Prostate gland (tissue), 2 donors: ENCODE measurements around the gene ERC2.

Source experiments
- POLR2A ChIP-seq: fragments of 450-650 bp; IDR thresholded peaks from one replicate; pipeline ENCODE4 v1.6.1; 2016; ENCODE audit warnings: antibody characterized with exemption, mild to moderate bottlenecking
- TF ChIP-seq, protein P1 (sequence below), 4 experiments: fragments of 200-600 bp in 2 of 4; fragments of 450-650 bp in 2 of 4; sonication (generic) in 2 of 4; IDR thresholded peaks; 1 replicate in 3 of 4; 2 replicates in 1 of 4; pipeline ENCODE4 v1.5.1; 2016 to 2019; ENCODE audit warnings: antibody characterized with exemption in 4 of 4, mild to moderate bottlenecking in 2 of 4, moderate library complexity in 2 of 4

DNA sequence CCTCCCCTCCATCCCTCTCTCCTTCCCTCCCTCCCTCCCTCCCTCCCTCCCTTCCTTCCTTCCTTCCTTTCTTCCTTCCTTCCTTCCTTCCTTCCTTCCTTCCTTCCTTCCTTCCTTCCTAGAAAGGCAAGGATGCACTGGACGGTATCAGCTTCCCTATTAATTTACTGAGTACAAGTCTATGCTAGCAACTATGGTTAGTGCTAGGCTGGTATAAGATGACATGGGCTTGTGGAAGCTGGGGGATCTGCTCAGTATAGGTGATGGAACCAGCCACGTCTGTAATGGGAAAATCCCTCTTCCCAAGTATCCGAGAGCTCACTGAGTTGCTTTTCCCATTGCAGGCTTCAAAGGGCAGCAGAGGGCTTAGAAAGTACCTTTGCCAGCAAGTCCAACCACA is 884.8 kb downstream of the ERC2 start:
- TF ChIP-seq, protein P1, sequence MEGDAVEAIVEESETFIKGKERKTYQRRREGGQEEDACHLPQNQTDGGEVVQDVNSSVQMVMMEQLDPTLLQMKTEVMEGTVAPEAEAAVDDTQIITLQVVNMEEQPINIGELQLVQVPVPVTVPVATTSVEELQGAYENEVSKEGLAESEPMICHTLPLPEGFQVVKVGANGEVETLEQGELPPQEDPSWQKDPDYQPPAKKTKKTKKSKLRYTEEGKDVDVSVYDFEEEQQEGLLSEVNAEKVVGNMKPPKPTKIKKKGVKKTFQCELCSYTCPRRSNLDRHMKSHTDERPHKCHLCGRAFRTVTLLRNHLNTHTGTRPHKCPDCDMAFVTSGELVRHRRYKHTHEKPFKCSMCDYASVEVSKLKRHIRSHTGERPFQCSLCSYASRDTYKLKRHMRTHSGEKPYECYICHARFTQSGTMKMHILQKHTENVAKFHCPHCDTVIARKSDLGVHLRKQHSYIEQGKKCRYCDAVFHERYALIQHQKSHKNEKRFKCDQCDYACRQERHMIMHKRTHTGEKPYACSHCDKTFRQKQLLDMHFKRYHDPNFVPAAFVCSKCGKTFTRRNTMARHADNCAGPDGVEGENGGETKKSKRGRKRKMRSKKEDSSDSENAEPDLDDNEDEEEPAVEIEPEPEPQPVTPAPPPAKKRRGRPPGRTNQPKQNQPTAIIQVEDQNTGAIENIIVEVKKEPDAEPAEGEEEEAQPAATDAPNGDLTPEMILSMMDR (IDR thresholded peaks at IDR 0.05) = no peak
- no peak for TF ChIP-seq POLR2A
